Gastrocnemius medialis (tissue), 4 donors: Measurements from ENCODE around the gene CSHL1. TPM values are rescaled to one million over a fixed set of nuclear protein-coding genes. Genes with fewer than 3 reads are reported as not detected.
"Not testable (repeated sequence)": the region's sequence is repeated elsewhere in the genome, so short reads cannot be mapped to it uniquely, and the experiment has no call there.

ENCODE experiments used
- ATAC-seq, 2 donors: fragments of 150-250 bp; one replicate each; pipeline ENCODE4 v1.9.1; 2016
- DNase-seq, 2 donors: peaks; one replicate each; pipeline ENCODE4 v3.0.0-alpha.2; 2019
- H3K27ac ChIP-seq, 4 donors: fragments of 200-600 bp; sonication (generic); 1 replicate in 1 of 4; 2 replicates in 3 of 4; pipeline ENCODE4 v1.5.1; 2016 to 2018; ENCODE audit warnings: mild to moderate bottlenecking in 2 of 4, moderate library complexity in 1 of 4
- H3K27me3 ChIP-seq, 3 donors: fragments of 200-600 bp; sonication (generic) in 2 of 3; 1 replicate in 1 of 3; 2 replicates in 2 of 3; pipeline versions ENCODE4 v1.5.1 to v1.6.0; 2016 to 2019; ENCODE audit warnings: mild to moderate bottlenecking in 1 of 3, moderate library complexity in 1 of 3
- H3K36me3 ChIP-seq, 2 donors: fragments of 200-600 bp; sonication (generic) in 1 of 2; one replicate each; pipeline ENCODE4 v1.5.1; 2017 to 2018
- H3K4me1 ChIP-seq, 2 donors: fragments of 200-600 bp; sonication (generic) in 1 of 2; one replicate each; pipeline ENCODE4 v1.5.1; 2016 to 2017; ENCODE audit warnings: mild to moderate bottlenecking in 2 of 2
- H3K4me3 ChIP-seq, 4 donors: fragments of 200-600 bp; sonication (generic) in 3 of 4; 1 replicate in 1 of 4; 2 replicates in 3 of 4; pipeline ENCODE4 v1.5.1; 2016 to 2019; ENCODE audit warnings: mild to moderate bottlenecking in 2 of 4
- H3K9me3 ChIP-seq, 3 donors: fragments of 200-600 bp; sonication (generic) in 2 of 3; 1 replicate in 1 of 3; 2 replicates in 2 of 3; pipeline ENCODE4 v1.5.1; 2016 to 2019
- in situ Hi-C, 4 donors: fragments of 200-750 bp; cut with MboI; loops; one replicate each; pipeline versions ENCODE4 v1.15.0 to v1.8.0; 2017; ENCODE audit warnings: low sequenced_read_pairs in 4 of 4
- intact Hi-C: fragments of 100-400 bp; cut with DNase I; formaldehyde crosslinking; loops from one replicate; pipeline ENCODE4 v1.15.1; 2023; ENCODE audit warnings: low total_unique reads
- total RNA-seq, 4 donors: library from RNA; depleted of rRNA; stranded (reverse); fragments of >200 nt; gene quantifications; one replicate each; pipeline versions ENCODE4 v1.1.0 to v1.2.3, GENCODE V29; 2016
- TF ChIP-seq, protein P1 (sequence below), 5 experiments: fragments of 450-650 bp in 3 of 5; fragments of 200-600 bp in 2 of 5; sonication (generic) in 2 of 5; IDR thresholded peaks in 4 of 5; conservative IDR thresholded peaks in 1 of 5; 1 replicate in 4 of 5; 2 replicates in 1 of 5; pipeline ENCODE4 v1.5.1; 2016 to 2019; ENCODE audit warnings: antibody characterized with exemption in 5 of 5, mild to moderate bottlenecking in 3 of 5, moderate library complexity in 3 of 5

The CSHL1 gene
- total RNA-seq, 4 donors from 2014 or later, result not detected

- H3K36me3 ChIP-seq, H3K27ac ChIP-seq, H3K27me3 ChIP-seq, H3K9me3 ChIP-seq, H3K4me3 ChIP-seq, ATAC-seq, H3K4me1 ChIP-seq, DNase-seq, intact Hi-C loops: not testable (repeated sequence)
- in situ Hi-C loops, result loop anchor here (25.0 kb wide), 3 partner anchors 233 to 533 kb away; partner anchors contain the start of genes ERN1 (in 2 of the 4) and MILR1 (in 1 of the 4)
These were observed 6.3 kb downstream of the CSHL1 start for GRCh38 chr17:63904796-63905195.

DNA sequence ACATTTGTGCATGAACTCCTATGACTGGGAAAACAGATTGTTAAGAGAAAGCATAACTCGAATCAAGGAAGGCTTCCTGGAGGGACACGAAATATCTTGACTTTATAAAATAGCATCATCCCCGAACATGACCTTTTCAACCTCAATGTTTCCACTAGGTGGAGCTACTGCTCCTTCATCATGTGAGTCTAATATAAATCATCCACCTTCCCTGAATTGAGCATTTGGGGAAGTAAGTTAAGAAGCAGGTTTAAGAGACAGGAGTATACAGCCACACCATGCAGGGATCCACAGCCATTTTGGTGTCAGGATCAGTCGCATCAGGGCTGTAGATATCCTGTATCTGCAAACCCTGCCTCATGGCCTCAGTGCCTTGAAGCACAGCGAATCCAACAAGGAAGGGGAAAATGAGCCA, 7.3 kb downstream of the CSHL1 start:
- peak in 1 of 2 donors; percentile 51 for ATAC-seq

GRCh38 chr17:63901971-63902370, 9.1 kb downstream of the CSHL1 start:
- intact Hi-C loops, H3K4me3 ChIP-seq, H3K9me3 ChIP-seq, H3K27me3 ChIP-seq, H3K36me3 ChIP-seq, H3K27ac ChIP-seq, H3K4me1 ChIP-seq, DNase-seq, ATAC-seq: not testable (repeated sequence)
- in situ Hi-C loops, result loop anchor here (25.0 kb wide), 3 partner anchors 235 to 535 kb away; partner anchors contain the start of genes ERN1 (in 2 of the 4) and MILR1 (in 1 of the 4)

More for the DNA sequence above, 7.3 kb downstream of the CSHL1 start:
- H3K4me1 ChIP-seq, H3K4me3 ChIP-seq, DNase-seq, H3K27me3 ChIP-seq, H3K36me3 ChIP-seq, H3K27ac ChIP-seq, H3K9me3 ChIP-seq, intact Hi-C loops: not testable (repeated sequence)
- TF ChIP-seq, protein P1, sequence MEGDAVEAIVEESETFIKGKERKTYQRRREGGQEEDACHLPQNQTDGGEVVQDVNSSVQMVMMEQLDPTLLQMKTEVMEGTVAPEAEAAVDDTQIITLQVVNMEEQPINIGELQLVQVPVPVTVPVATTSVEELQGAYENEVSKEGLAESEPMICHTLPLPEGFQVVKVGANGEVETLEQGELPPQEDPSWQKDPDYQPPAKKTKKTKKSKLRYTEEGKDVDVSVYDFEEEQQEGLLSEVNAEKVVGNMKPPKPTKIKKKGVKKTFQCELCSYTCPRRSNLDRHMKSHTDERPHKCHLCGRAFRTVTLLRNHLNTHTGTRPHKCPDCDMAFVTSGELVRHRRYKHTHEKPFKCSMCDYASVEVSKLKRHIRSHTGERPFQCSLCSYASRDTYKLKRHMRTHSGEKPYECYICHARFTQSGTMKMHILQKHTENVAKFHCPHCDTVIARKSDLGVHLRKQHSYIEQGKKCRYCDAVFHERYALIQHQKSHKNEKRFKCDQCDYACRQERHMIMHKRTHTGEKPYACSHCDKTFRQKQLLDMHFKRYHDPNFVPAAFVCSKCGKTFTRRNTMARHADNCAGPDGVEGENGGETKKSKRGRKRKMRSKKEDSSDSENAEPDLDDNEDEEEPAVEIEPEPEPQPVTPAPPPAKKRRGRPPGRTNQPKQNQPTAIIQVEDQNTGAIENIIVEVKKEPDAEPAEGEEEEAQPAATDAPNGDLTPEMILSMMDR (IDR thresholded peaks at IDR 0.05 in 4 of 5, conservative IDR thresholded peaks at IDR 0.05 in 1 of 5), result peak in 3 of 5 experiments; percentile 22 to 47 (median 34)
- in situ Hi-C loops, result loop anchor here (25.0 kb wide), 3 partner anchors 234 to 534 kb away; partner anchors contain the start of genes ERN1 (in 2 of the 4) and MILR1 (in 1 of the 4)

DNA sequence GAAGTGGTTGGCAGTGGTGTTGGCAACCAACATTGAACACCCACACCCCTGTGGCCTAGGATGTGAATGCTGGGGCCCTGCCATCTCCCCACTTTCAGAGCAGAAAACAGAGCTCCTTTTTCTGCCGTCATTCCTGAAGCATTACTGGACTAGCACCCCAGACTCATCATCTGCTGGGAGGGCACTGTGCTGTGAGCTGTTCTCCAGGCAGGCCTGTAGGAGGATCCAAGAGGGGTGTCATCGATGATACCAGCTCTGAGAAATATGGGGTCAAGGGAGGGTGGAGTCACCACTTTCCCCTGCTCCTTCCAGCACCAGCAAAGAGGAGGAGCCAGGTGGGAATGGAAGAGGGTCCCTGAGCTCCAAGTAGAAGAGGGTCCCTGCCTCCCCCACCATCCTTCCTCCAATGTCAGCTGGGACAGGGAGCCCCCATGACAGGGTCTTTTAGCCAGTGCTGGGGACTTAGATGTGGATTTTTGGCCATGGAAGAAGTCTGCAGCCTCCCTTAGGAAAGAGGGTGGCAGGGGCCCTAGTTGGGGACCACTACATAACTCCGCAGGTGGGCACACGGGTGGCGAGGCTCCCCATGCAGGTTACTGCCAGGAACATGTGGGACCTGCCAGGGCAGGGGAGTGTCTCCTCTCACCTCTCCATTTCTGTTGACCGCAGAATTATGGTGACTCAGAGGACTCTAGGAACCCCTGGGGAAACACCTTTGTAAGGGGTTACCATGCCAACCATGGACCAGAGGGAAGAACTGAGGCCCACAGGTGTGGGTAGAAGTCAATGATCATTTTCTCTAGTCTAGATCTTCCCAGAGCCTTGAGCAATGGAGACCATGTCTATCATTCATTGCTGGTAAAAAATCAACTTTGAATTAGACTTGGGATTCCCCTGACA, 11.9 kb downstream of the CSHL1 start:
- intact Hi-C loops, H3K27me3 ChIP-seq, DNase-seq, H3K4me3 ChIP-seq, H3K36me3 ChIP-seq, in situ Hi-C loops, H3K4me1 ChIP-seq, H3K27ac ChIP-seq, H3K9me3 ChIP-seq, ATAC-seq: not testable (repeated sequence)

- H3K4me1 ChIP-seq, ATAC-seq, H3K27me3 ChIP-seq, intact Hi-C loops, H3K27ac ChIP-seq, in situ Hi-C loops, DNase-seq, H3K36me3 ChIP-seq, H3K9me3 ChIP-seq, H3K4me3 ChIP-seq: not testable (repeated sequence)
These were observed 14.3 kb downstream of the CSHL1 start, which contains the start of gene CSH1 for GRCh38 chr17:63896524-63897354. Gene CSH1 (minus strand): TSS chr17:63896574. CDS start chr17:63896511, 63 bp downstream.

DNA sequence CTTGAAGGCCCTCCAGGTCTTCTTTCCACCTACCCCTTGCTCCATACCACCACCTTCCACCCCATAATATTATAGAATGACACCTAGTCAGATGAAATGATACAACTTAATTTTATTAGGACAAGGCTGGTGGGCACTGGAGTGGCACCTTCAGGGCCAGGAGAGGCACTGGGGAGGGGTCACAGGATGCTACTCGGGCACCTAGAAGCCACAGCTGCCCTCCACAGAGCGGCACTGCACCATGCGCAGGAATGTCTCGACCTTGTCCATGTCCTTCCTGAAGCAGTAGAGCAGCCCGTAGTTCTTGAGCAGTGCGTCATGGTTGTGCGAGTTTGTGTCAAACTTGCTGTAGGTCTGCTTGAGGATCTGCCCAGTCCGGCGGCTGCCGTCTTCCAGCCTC, 16.2 kb downstream of the CSHL1 start:
- H3K36me3 ChIP-seq, H3K4me1 ChIP-seq, H3K4me3 ChIP-seq, DNase-seq, H3K9me3 ChIP-seq, H3K27me3 ChIP-seq, ATAC-seq, H3K27ac ChIP-seq, in situ Hi-C loops, intact Hi-C loops: not testable (repeated sequence)

GRCh38 chr17:63894021-63894420, 17.0 kb downstream of the CSHL1 start:
- H3K4me1 ChIP-seq, H3K27me3 ChIP-seq, DNase-seq, ATAC-seq, intact Hi-C loops, H3K9me3 ChIP-seq, in situ Hi-C loops, H3K36me3 ChIP-seq, H3K27ac ChIP-seq, H3K4me3 ChIP-seq: not testable (repeated sequence)
